ENCODE measurements around the gene SCT. TPM values are rescaled to one million over a fixed set of nuclear protein-coding genes. Genes with fewer than 3 reads are reported as not detected.

The SCT gene
- total and polyA plus RNA-seq, 2 of the 8 experiments (the other 6 are each of a cell fraction or from before 2014, with no cell fraction given) = 1.7 to 2.0 TPM

DNA sequence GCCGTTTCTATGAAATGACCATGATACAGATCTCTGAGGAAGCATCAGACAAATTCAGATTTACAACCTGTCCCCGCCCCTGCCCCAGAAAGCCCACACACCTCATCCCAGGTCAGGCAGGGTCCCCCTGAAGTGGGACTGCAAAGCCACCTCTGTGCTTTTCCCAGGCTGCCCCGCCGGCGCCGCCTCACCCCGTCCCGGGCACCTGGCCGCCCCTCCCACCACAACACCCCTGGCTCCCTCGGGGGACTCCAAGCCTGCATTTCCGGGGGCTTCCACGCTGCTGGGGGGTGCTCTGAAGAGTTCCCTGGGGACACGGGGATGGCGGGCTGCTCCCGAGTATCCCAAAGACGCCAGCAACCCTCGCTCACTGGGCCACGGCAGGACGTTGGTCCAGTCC lies 33.3 kb upstream of the SCT start:
- Histone ChIP-seq H3K9ac (replicated peaks in 1 of 4; ENCODE audit: extremely low read depth in 1 of 4, low read depth in 3 of 4, low read length in 3 of 4) (no peak overlapping the region), H3K27me3 (replicated peaks in 1 of 4; ENCODE audit: control insufficient read depth in 3 of 4, extremely low read depth in 1 of 4, insufficient read depth in 3 of 4, low read length in 3 of 4) (no peaks in the 10 kb centered on the region), H3K56ac (replicated peaks; ENCODE audit: insufficient read length, low read depth, low read length) (no peak overlapping the region), H3K23me2 (ENCODE audit: low read depth, low read length) (no peaks in the 10 kb centered on the region), H3K4me3 (ENCODE audit: extremely low read depth in 1 of 4, insufficient read depth in 2 of 4, low read depth in 3 of 4, low read length in 4 of 4) (no peak overlapping the region), H4K91ac (replicated peaks; ENCODE audit: insufficient read length, low read length) (no peak overlapping the region), H3K14ac (ENCODE audit: insufficient read length) (no peak overlapping the region), H4K5ac (ENCODE audit: insufficient read length, low read depth, low read length) (no peak overlapping the region), H2BK15ac (ENCODE audit: low read length) (no peak overlapping the region), H2BK120ac (replicated peaks; ENCODE audit: low read depth, low read length) (no peak overlapping the region), H3K4me2 (ENCODE audit: insufficient read depth in 1 of 2, low read depth in 2 of 2, low read length in 2 of 2) (no peak overlapping the region), H3K79me1 (ENCODE audit: low read depth, low read length) (no peaks in the 10 kb centered on the region; the same call in 1 of the 2 replicates), H2BK12ac (ENCODE audit: low read depth, low read length) (no peak overlapping the region), H3K4ac (replicated peaks; ENCODE audit: insufficient read length, low read depth, low read length) (no peak overlapping the region), H4K20me1 (replicated peaks in 1 of 2; ENCODE audit: control insufficient read depth in 1 of 2, insufficient read depth in 2 of 2, low read length in 2 of 2) (peaks cover 5 to 8% of the 10 kb centered on the region in 2 experiments), H3K18ac (ENCODE audit: extremely low read depth, low read length) (no peak overlapping the region), H4K8ac (ENCODE audit: extremely low read depth, insufficient read depth, low read length) (no peak overlapping the region), H3K27ac (ENCODE audit: low read depth, low read length) (no peak overlapping the region), H3K36me3 (ENCODE audit: control insufficient read depth in 2 of 4, insufficient read depth in 4 of 4, low read length in 3 of 4) (peaks cover 2 to 16% (median 2%) of the 10 kb centered on the region in 4 experiments; a peak in 4 of 8 replicates), H3K23ac (ENCODE audit: insufficient read length) (no peak overlapping the region), H3K9me3 (ENCODE audit: insufficient read depth in 2 of 2, low read depth in 1 of 2, low read length in 1 of 2) (peaks cover 0 to 4% of the 10 kb centered on the region in 2 experiments; a peak in 1 of 4 replicates), H2AK5ac (ENCODE audit: low read depth, low read length) (no peak overlapping the region), H3K79me2 (ENCODE audit: control insufficient read depth in 1 of 2, insufficient read depth in 2 of 2, low read length in 2 of 2) (no peaks in the 10 kb centered on the region; a peak in 1 of 4 replicates), H2BK20ac (ENCODE audit: low read length) (no peak overlapping the region), H2AFZ (ENCODE audit: low read length) (no peak overlapping the region), H2BK5ac (ENCODE audit: low read depth, low read length) (no peak overlapping the region), H3K4me1 (replicated peaks in 1 of 4; ENCODE audit: control insufficient read depth in 3 of 4, insufficient read depth in 4 of 4, low read length in 3 of 4) (no peaks in the 10 kb centered on the region)
- no peak for FAIRE-seq
- DNase-seq (ENCODE audit: low read depth in 1 of 2, low spot score in 2 of 2) = no peak
- 94% methylated on average over 13 of the region's 19 CpGs; no CpG with 5 or more reads in 1 of the 2 experiments for WGBS, 2 experiments (ENCODE audit: extremely low coverage in 1 of 2, insufficient coverage in 1 of 2, insufficient read length in 1 of 2, insufficient replicate concordance in 2 of 2, low coverage in 1 of 2, low lambda C conversion rate in 2 of 2, missing lambda C conversion rate in 1 of 2)
- TF ChIP-seq SP4 (IDR thresholded peaks at IDR 0.05; ENCODE audit: low read length) = no peak
- ChIA-PET POLR2A (ENCODE audit: partially characterized antibody) (interaction anchor here (0.8 to 1.1 kb wide), 2 partner anchors 9 to 22 kb away, joined by 3 read pairs; no protein-coding TSS in a partner anchor), CTCF (ENCODE audit: partially characterized antibody) (interaction anchor here (0.7 to 4.1 kb wide), 10 partner anchors 13 to 115 kb away, joined by 3 to 24 read pairs (median 4); no protein-coding TSS in a partner anchor)
